Neural cell (in vitro differentiated cells): Measurements from ENCODE around the gene LCP1. TPM values are rescaled to one million over a fixed set of nuclear protein-coding genes. Genes with fewer than 3 reads are reported as not detected.

Experiments used
- H2AFZ ChIP-seq: fragments of 200-600, 300-800 bp; sonication (generic), shearing (Covaris generic); 2 replicates; pipeline ENCODE4 v1.6.0; 2014; ENCODE audit warnings: low read depth, mild to moderate bottlenecking, antibody characterized with exemption, low read length, moderate library complexity
- H3F3A ChIP-seq: fragments of 200-600 bp; shearing (Covaris generic); 2 replicates; pipeline ENCODE4 v1.6.1; 2016; ENCODE audit warnings: mild to moderate bottlenecking, moderate library complexity, mixed read lengths, antibody characterized with exemption, low read length; ENCODE audit not compliant: insufficient read depth, poor library complexity, severe bottlenecking
- H3K27ac ChIP-seq: fragments of 200-600, 300-800 bp; sonication (generic), shearing (Covaris generic); 2 replicates; pipeline ENCODE4 v1.5.1; 2014; ENCODE audit warnings: mild to moderate bottlenecking, low read length, moderate library complexity
- H3K27me3 ChIP-seq: fragments of 300-800, 200-600 bp; sonication (generic), shearing (Covaris generic); 2 replicates; pipeline ENCODE4 v1.6.0; 2014; ENCODE audit warnings: mild to moderate bottlenecking, low read depth, low read length, moderate library complexity; ENCODE audit not compliant: insufficient read depth
- H3K36me3 ChIP-seq: fragments of 300-800, 200-600 bp; sonication (generic), shearing (Covaris generic); 2 replicates; pipeline ENCODE4 v1.5.1; 2014; ENCODE audit warnings: mild to moderate bottlenecking, antibody characterized with exemption, low read length, moderate library complexity; ENCODE audit not compliant: insufficient read depth
- H3K4me2 ChIP-seq: fragments of 300-800, 200-600 bp; sonication (generic), shearing (Covaris generic); 2 replicates; pipeline ENCODE4 v1.6.0; 2014; ENCODE audit warnings: mild to moderate bottlenecking, low read length
- H3K4me3 ChIP-seq: fragments of 300-800, 200-600 bp; sonication (generic), shearing (Covaris generic); 2 replicates; pipeline ENCODE4 v1.5.1; 2014; ENCODE audit warnings: mild to moderate bottlenecking, low read length, moderate library complexity
- H3K79me2 ChIP-seq: fragments of 200-600 bp; shearing (Covaris generic); replicated peaks from 2 replicates; pipeline ENCODE4 v1.6.0; 2014; ENCODE audit warnings: mild to moderate bottlenecking, low read length, moderate library complexity; ENCODE audit not compliant: insufficient read depth
- H3K9ac ChIP-seq: fragments of 300-800, 200-600 bp; sonication (generic), shearing (Covaris generic); 2 replicates; pipeline ENCODE4 v1.6.1; 2016; ENCODE audit warnings: mild to moderate bottlenecking, low read length, mixed read lengths
- H3K9me2 ChIP-seq: fragments of 200-600 bp; shearing (Covaris generic); 2 replicates; pipeline ENCODE4 v1.6.1; 2016; ENCODE audit warnings: mild to moderate bottlenecking, low read length, mixed read lengths; ENCODE audit not compliant: insufficient read depth
- H3K9me3 ChIP-seq: fragments of 200-600, 300-800 bp; sonication (generic), shearing (Covaris generic); 2 replicates; pipeline ENCODE4 v1.6.1; 2016; ENCODE audit warnings: mild to moderate bottlenecking, mixed run types, low read length, moderate library complexity, mixed read lengths
- H4K20me1 ChIP-seq: fragments of 200-600 bp; shearing (Covaris generic); 2 replicates; pipeline ENCODE4 v1.6.1; 2016; ENCODE audit warnings: mild to moderate bottlenecking, mixed run types; ENCODE audit not compliant: insufficient read depth
- CTCF ChIP-seq: fragments of 450-650 bp; IDR thresholded peaks from 2 replicates; pipeline ENCODE4 v1.5.1; 2014; ENCODE audit warnings: antibody characterized with exemption, mild to moderate bottlenecking, moderate library complexity; ENCODE audit not compliant: poor library complexity, severe bottlenecking
- EP300 ChIP-seq: fragments of 450-650 bp; conservative IDR thresholded peaks from 2 replicates; pipeline ENCODE4 v1.6.1; 2014; ENCODE audit warnings: antibody characterized with exemption, mild to moderate bottlenecking, moderate library complexity; ENCODE audit not compliant: poor library complexity, severe bottlenecking
- EZH2 ChIP-seq: fragments of 200-600, 300-800 bp; shearing (Covaris generic), sonication (generic); IDR thresholded peaks from 2 replicates; pipeline ENCODE4 v1.6.1; 2014; ENCODE audit warnings: antibody characterized with exemption, low read length, borderline replicate concordance, mild to moderate bottlenecking; ENCODE audit not compliant: insufficient read depth, poor library complexity, severe bottlenecking
- MXI1 ChIP-seq: fragments of 450-650 bp; conservative IDR thresholded peaks from 2 replicates; pipeline ENCODE4 v1.6.1; 2014; ENCODE audit warnings: antibody characterized with exemption, mild to moderate bottlenecking; ENCODE audit not compliant: poor library complexity, severe bottlenecking
- POLR2AphosphoS5 ChIP-seq: IDR thresholded peaks from 2 replicates; pipeline ENCODE4 v1.6.1; 2012
- RAD21 ChIP-seq: fragments of 450-650 bp; conservative IDR thresholded peaks from 2 replicates; pipeline ENCODE4 v1.6.1; 2014; ENCODE audit warnings: antibody characterized with exemption, mild to moderate bottlenecking, moderate library complexity
- REST ChIP-seq: IDR thresholded peaks from 2 replicates; pipeline ENCODE4 v1.6.1; 2012; ENCODE audit warnings: borderline replicate concordance
- SMC3 ChIP-seq: fragments of 450-650 bp; conservative IDR thresholded peaks from 2 replicates; pipeline ENCODE4 v1.6.1; 2014; ENCODE audit warnings: antibody characterized with exemption, mild to moderate bottlenecking, moderate library complexity; ENCODE audit not compliant: poor library complexity
- TAF1 ChIP-seq: IDR thresholded peaks from 2 replicates; pipeline ENCODE4 v1.6.1; 2012; ENCODE audit warnings: low read depth
- polyA plus RNA-seq: library from polyadenylated mRNA; depleted of rRNA; stranded (reverse); fragments of >200 nt; gene quantifications from 2 replicates; pipeline ENCODE4 v1.2.3, GENCODE V29; 2014

LCP1 gene
- polyA plus RNA-seq, 1 donor from 2014 or later, result 0.76 TPM

- H3K9me2 ChIP-seq, result no peaks in the 10 kb centered on the region
- no peaks in the 10 kb centered on the region for H3K79me2 ChIP-seq
- H3K9ac ChIP-seq, result no peak overlapping the region
- no peak for TF ChIP-seq TAF1
- no peak for TF ChIP-seq SMC3
- no peak for TF ChIP-seq REST
- TF ChIP-seq EZH2, result no peak
- TF ChIP-seq EP300, result no peak
- TF ChIP-seq CTCF, result no peak
- TF ChIP-seq POLR2AphosphoS5, result no peak
- TF ChIP-seq RAD21, result no peak
- no peak for TF ChIP-seq MXI1
- H4K20me1 ChIP-seq, result no peaks in the 10 kb centered on the region
- no peaks in the 10 kb centered on the region for H3F3A ChIP-seq
- H3K36me3 ChIP-seq, result no peaks in the 10 kb centered on the region
- H3K9me3 ChIP-seq, result no peaks in the 10 kb centered on the region
- H3K27ac ChIP-seq, result no peak overlapping the region
- H3K4me2 ChIP-seq, result no peak overlapping the region
- no peak overlapping the region for H2AFZ ChIP-seq
- H3K4me3 ChIP-seq, result no peak overlapping the region
- no peaks in the 10 kb centered on the region for H3K27me3 ChIP-seq
These were observed 27.7 kb downstream of the LCP1 start for GRCh38 chr13:46154136-46154801.

GRCh38 chr13:46152627-46153328, 29.2 kb downstream of the LCP1 start:
- Histone ChIP-seq H3K27me3 (no peaks in the 10 kb centered on the region), H3K4me2 (no peak overlapping the region), H3K36me3 (no peaks in the 10 kb centered on the region), H3K9me3 (no peaks in the 10 kb centered on the region), H3K79me2 (no peaks in the 10 kb centered on the region), H3K9me2 (no peaks in the 10 kb centered on the region), H3K27ac (no peak overlapping the region), H3K4me3 (no peak overlapping the region), H3F3A (no peaks in the 10 kb centered on the region), H3K9ac (no peak overlapping the region), H4K20me1 (no peaks in the 10 kb centered on the region), H2AFZ (no peak overlapping the region)
- TF ChIP-seq EZH2, result no peak
- no peak for TF ChIP-seq TAF1
- TF ChIP-seq SMC3, result no peak
- TF ChIP-seq POLR2AphosphoS5, result no peak
- no peak for TF ChIP-seq CTCF
- TF ChIP-seq REST, result no peak
- TF ChIP-seq EP300, result no peak
- no peak for TF ChIP-seq RAD21
- TF ChIP-seq MXI1, result no peak
